SU-DHL-6 (cell line): ENCODE data around the gene CDK16.
A peak's percentile ranks its signal among the peaks of the same experiment; 100 is the strongest.

Source experiments
- H2AFZ ChIP-seq: fragments of 200-600 bp; sonication (generic); 2 replicates; pipeline ENCODE4 v1.6.1; 2014; ENCODE audit warnings: low read depth, mild to moderate bottlenecking, moderate library complexity, mixed read lengths, antibody characterized with exemption, low read length; ENCODE audit not compliant: severe bottlenecking
- H3F3A ChIP-seq: fragments of 200-600 bp; shearing (Covaris generic); 2 replicates; pipeline ENCODE4 v1.6.0; 2016; ENCODE audit warnings: antibody characterized with exemption, mild to moderate bottlenecking; ENCODE audit not compliant: insufficient read depth
- H3K27ac ChIP-seq: fragments of 200-600 bp; sonication (generic); 2 replicates; pipeline ENCODE4 v1.5.1; 2016; ENCODE audit warnings: low read depth, mild to moderate bottlenecking, low read length, moderate library complexity, mixed read lengths
- H3K27me3 ChIP-seq: fragments of 200-600 bp; sonication (generic), shearing (Covaris generic); 2 replicates; pipeline ENCODE4 v1.6.0; 2014; ENCODE audit warnings: mild to moderate bottlenecking, low read length
- H3K36me3 ChIP-seq: fragments of 200-600 bp; sonication (generic); 2 replicates; pipeline ENCODE4 v1.6.1; 2014; ENCODE audit warnings: mild to moderate bottlenecking, low read length, mixed read lengths
- H3K4me2 ChIP-seq: fragments of 300-600, 200-600 bp; shearing (Covaris generic), sonication (generic); 2 replicates; pipeline ENCODE4 v1.6.0; 2014; ENCODE audit warnings: low read length, low read depth, mild to moderate bottlenecking; ENCODE audit not compliant: poor library complexity, severe bottlenecking
- H3K4me3 ChIP-seq: fragments of 200-600 bp; sonication (generic); 2 replicates; pipeline ENCODE4 v1.5.1; 2014; ENCODE audit warnings: antibody characterized with exemption, low read length, mild to moderate bottlenecking, mixed read lengths; ENCODE audit not compliant: insufficient read depth, poor library complexity, severe bottlenecking
- H3K79me2 ChIP-seq: fragments of 200-600 bp; sonication (generic); 2 replicates; pipeline ENCODE4 v1.6.1; 2014; ENCODE audit warnings: mild to moderate bottlenecking, low read length, moderate library complexity; ENCODE audit not compliant: insufficient read depth
- H3K9ac ChIP-seq: fragments of 200-600 bp; sonication (generic); 2 replicates; pipeline ENCODE4 v1.7.0; 2014; ENCODE audit warnings: mild to moderate bottlenecking, low read length
- H3K9me2 ChIP-seq: fragments of 200-600 bp; sonication (generic); replicated peaks from 2 replicates; pipeline ENCODE4 v1.6.1; 2014; ENCODE audit warnings: low read length; ENCODE audit not compliant: insufficient read depth
- H3K9me3 ChIP-seq: fragments of 200-600 bp; sonication (generic); 2 replicates; pipeline ENCODE4 v1.6.1; 2014; ENCODE audit warnings: low read length, mixed read lengths; ENCODE audit not compliant: insufficient read depth
- H4K20me1 ChIP-seq: fragments of 200-600 bp; sonication (generic); 2 replicates; pipeline ENCODE4 v1.6.1; 2014; ENCODE audit warnings: low read depth, mild to moderate bottlenecking, antibody characterized with exemption, low read length, moderate library complexity, mixed read lengths
- CTCF ChIP-seq: fragments of 200-600 bp; sonication (generic); IDR thresholded peaks from one replicate; pipeline ENCODE4 v1.5.1; 2017; ENCODE audit warnings: antibody characterized with exemption, mild to moderate bottlenecking, low read length, moderate library complexity; ENCODE audit not compliant: insufficient read depth, poor library complexity, severe bottlenecking
- EZH2phosphoT487 ChIP-seq: fragments of 200-600 bp; sonication (generic), shearing (Covaris generic); conservative IDR thresholded peaks from 2 replicates; pipeline ENCODE4 v1.6.1; 2018; ENCODE audit warnings: mild to moderate bottlenecking, antibody characterized with exemption, low read length, moderate library complexity, mixed read lengths

Gene CDK16

GRCh38 chrX:47194194-47194787, 24.2 kb upstream of the CDK16 start:
- Histone ChIP-seq H3K9me2 (no peaks in the 10 kb centered on the region), H2AFZ (no peak overlapping the region), H3K4me2 (peak overlapping the region; percentile 91), H3K36me3 (no peaks in the 10 kb centered on the region), H3K27me3 (no peaks in the 10 kb centered on the region), H3K79me2 (peaks cover 53% of the 10 kb centered on the region), H3K9me3 (no peaks in the 10 kb centered on the region), H3F3A (peaks cover 23% of the 10 kb centered on the region), H3K27ac (peak overlapping the region; percentile 93), H3K9ac (peak overlapping the region; percentile 94), H3K4me3 (peak overlapping the region; percentile 65), H4K20me1 (no peaks in the 10 kb centered on the region)
- TF ChIP-seq CTCF (no peak), EZH2phosphoT487 (no peak)

- no peaks in the 10 kb centered on the region for H4K20me1 ChIP-seq
- H3K27ac ChIP-seq, result no peak overlapping the region
- H3K36me3 ChIP-seq, result no peaks in the 10 kb centered on the region
- H3K4me2 ChIP-seq, result peak overlapping the region; percentile 24
- no peaks in the 10 kb centered on the region for H3K27me3 ChIP-seq
- no peak overlapping the region for H3K4me3 ChIP-seq
- H3K79me2 ChIP-seq, result peaks cover 53% of the 10 kb centered on the region
- H2AFZ ChIP-seq, result no peak overlapping the region
- H3K9me2 ChIP-seq, result no peaks in the 10 kb centered on the region
- TF ChIP-seq CTCF (no peak), EZH2phosphoT487 (no peak)
- no peak overlapping the region for H3K9ac ChIP-seq
- peaks cover 19% of the 10 kb centered on the region for H3F3A ChIP-seq
- no peaks in the 10 kb centered on the region for H3K9me3 ChIP-seq
Measured at GRCh38 chrX:47196098-47196497, 22.4 kb upstream of the CDK16 start.

- Histone ChIP-seq H2AFZ (no peak overlapping the region), H3K9me3 (no peaks in the 10 kb centered on the region), H3K4me2 (no peak overlapping the region), H3K9ac (no peak overlapping the region), H3K9me2 (no peaks in the 10 kb centered on the region), H3K79me2 (peaks cover 49% of the 10 kb centered on the region), H4K20me1 (no peaks in the 10 kb centered on the region), H3K27me3 (no peaks in the 10 kb centered on the region), H3K36me3 (no peaks in the 10 kb centered on the region), H3F3A (peaks cover 9% of the 10 kb centered on the region; the same call in 1 of the 2 replicates), H3K4me3 (no peak overlapping the region), H3K27ac (no peak overlapping the region)
- TF ChIP-seq CTCF (no peak), EZH2phosphoT487 (no peak)
Measured at GRCh38 chrX:47197526-47197925, 21.0 kb upstream of the CDK16 start.
